ENCODE results near the gene LRRC32.
"Not testable (repeated sequence)": the region's sequence is repeated elsewhere in the genome, so short reads cannot be mapped to it uniquely, and the experiment has no call there.

Gene LRRC32

GRCh38 chr11:76608879-76609460 is 61.6 kb downstream of the LRRC32 start:
- H3K79me2 ChIP-seq (ENCODE audit: control insufficient read depth, insufficient read depth, low read length, unreplicated experiment): not testable (repeated sequence)

GRCh38 chr11:76608228-76608627 is 62.3 kb downstream of the LRRC32 start:
- not testable (repeated sequence) for H3K4me3 ChIP-seq (ENCODE audit: low read depth, low read length); H3K27ac ChIP-seq (ENCODE audit: low read depth, low read length); H3K4me1 ChIP-seq (ENCODE audit: control insufficient read depth, insufficient read depth, low read length, unreplicated experiment); H2AFZ ChIP-seq (ENCODE audit: low read length, unreplicated experiment); H3K27me3 ChIP-seq (ENCODE audit: insufficient read depth, low read length); H3K79me2 ChIP-seq (ENCODE audit: control insufficient read depth, insufficient read depth, low read length, unreplicated experiment); H3K36me3 ChIP-seq (ENCODE audit: insufficient read depth, low read length)

More at GRCh38 chr11:76608879-76609460, 61.6 kb downstream of the LRRC32 start:
- not testable (repeated sequence) for H2AFZ ChIP-seq (ENCODE audit: low read length, unreplicated experiment); H3K27ac ChIP-seq (ENCODE audit: low read depth, low read length); H3K27me3 ChIP-seq (ENCODE audit: insufficient read depth, low read length); H3K4me3 ChIP-seq (ENCODE audit: low read depth, low read length); H3K4me1 ChIP-seq (ENCODE audit: control insufficient read depth, insufficient read depth, low read length, unreplicated experiment); H3K36me3 ChIP-seq (ENCODE audit: insufficient read depth, low read length)
